ENCODE results near the gene MAPRE3.

GRCh38 chr2:27071990-27072830, 101.8 kb downstream of the MAPRE3 start:
- no peak for TF ChIP-seq CTCF (IDR thresholded peaks at IDR 0.05)
- no peak for TF ChIP-seq POLR2A (IDR thresholded peaks at IDR 0.05)
